HT1080 (cell line): Measurements from ENCODE around the gene UBASH3B. TPM values are rescaled to one million over a fixed set of nuclear protein-coding genes. Genes with fewer than 3 reads are reported as not detected.
"Not testable (repeated sequence)": the region's sequence is repeated elsewhere in the genome, so short reads cannot be mapped to it uniquely, and the experiment has no call there.

Experiments
- DNase-seq: peaks from one replicate; pipeline ENCODE4 v3.0.0-alpha.2; 2015; ENCODE audit warnings: low read depth
- total RNA-seq: library from RNA; depleted of rRNA; stranded (reverse); fragments of >200 nt; shearing (Covaris generic); gene quantifications from 2 replicates; pipeline ENCODE4 v1.2.3, GENCODE V29; 2014

The UBASH3B gene
- total RNA-seq, 1 experiment from 2014 or later = 175 TPM

- DNase-seq = no peak
These were observed 152.4 kb downstream of the UBASH3B start for GRCh38 chr11:122807731-122808477.

- DNase-seq = no peak
These were observed 153.0 kb downstream of the UBASH3B start for GRCh38 chr11:122808478-122808869.

- no peak for DNase-seq
These were observed 154.3 kb downstream of the UBASH3B start for GRCh38 chr11:122809866-122810265.

GRCh38 chr11:122811721-122812120 is 156.2 kb downstream of the UBASH3B start:
- DNase-seq = no peak

GRCh38 chr11:122812638-122813037 is 157.1 kb downstream of the UBASH3B start:
- DNase-seq = no peak

GRCh38 chr11:122813176-122813893 is 157.8 kb downstream of the UBASH3B start:
- DNase-seq = no peak

GRCh38 chr11:122813894-122814270 is 158.4 kb downstream of the UBASH3B start:
- DNase-seq = no peak

- no peak for DNase-seq
These were observed 158.9 kb downstream of the UBASH3B start for GRCh38 chr11:122814401-122814800.

GRCh38 chr11:122815900-122816299 is 160.4 kb downstream of the UBASH3B start:
- no peak for DNase-seq

- DNase-seq = no peak
These were observed 161.4 kb downstream of the UBASH3B start for GRCh38 chr11:122816761-122817520.

- DNase-seq = no peak
These were observed 164.6 kb downstream of the UBASH3B start for GRCh38 chr11:122820158-122820557.

GRCh38 chr11:122821169-122821568 is 165.6 kb downstream of the UBASH3B start:
- DNase-seq = no peak

- DNase-seq = no peak
These were observed 166.7 kb downstream of the UBASH3B start for GRCh38 chr11:122822241-122822640.

GRCh38 chr11:122823564-122823963 is 168.0 kb downstream of the UBASH3B start:
- no peak for DNase-seq

- DNase-seq = not testable (repeated sequence)
These were observed 173.8 kb downstream of the UBASH3B start for GRCh38 chr11:122829371-122829770.

GRCh38 chr11:122832297-122832696 is 176.8 kb downstream of the UBASH3B start:
- not testable (repeated sequence) for DNase-seq

- no peak for DNase-seq
These were observed 177.4 kb downstream of the UBASH3B start for GRCh38 chr11:122832721-122833470.

- no peak for DNase-seq
These were observed 178.4 kb downstream of the UBASH3B start for GRCh38 chr11:122833846-122834464.

GRCh38 chr11:122836916-122837315 is 181.4 kb downstream of the UBASH3B start:
- DNase-seq = no peak

- no peak for DNase-seq
These were observed 182.2 kb downstream of the UBASH3B start for GRCh38 chr11:122837528-122838346.
